C4-2B (cell line): Measurements from ENCODE around the gene TUT7.

Experiments used
- CTCF ChIP-seq: fragments of 450-650 bp; conservative IDR thresholded peaks from 2 replicates; pipeline ENCODE4 v1.5.1; 2017; ENCODE audit warnings: mild to moderate bottlenecking
- ZFX ChIP-seq: fragments of 450-650 bp; IDR thresholded peaks from 2 replicates; pipeline ENCODE4 v1.6.1; 2017

- no peak for TF ChIP-seq CTCF
- no peak for TF ChIP-seq ZFX
These were observed 112.1 kb downstream of the TUT7 start for GRCh38 chr9:86242071-86242470.
